Activated naive CD4-positive, alpha-beta T cell (primary cell): Measurements from ENCODE around the gene CYP19A1.

ENCODE experiments used
- DNase-seq, 4 experiments: peaks; one replicate each; lab custom pipeline; 2025; lab: John Stamatoyannopoulos, UW

CYP19A1 gene

GRCh38 chr15:51183076-51183475 is 155.3 kb downstream of the CYP19A1 start:
- DNase-seq, result no peak

GRCh38 chr15:51181905-51182304 is 156.5 kb downstream of the CYP19A1 start:
- DNase-seq, result no peak

DNA sequence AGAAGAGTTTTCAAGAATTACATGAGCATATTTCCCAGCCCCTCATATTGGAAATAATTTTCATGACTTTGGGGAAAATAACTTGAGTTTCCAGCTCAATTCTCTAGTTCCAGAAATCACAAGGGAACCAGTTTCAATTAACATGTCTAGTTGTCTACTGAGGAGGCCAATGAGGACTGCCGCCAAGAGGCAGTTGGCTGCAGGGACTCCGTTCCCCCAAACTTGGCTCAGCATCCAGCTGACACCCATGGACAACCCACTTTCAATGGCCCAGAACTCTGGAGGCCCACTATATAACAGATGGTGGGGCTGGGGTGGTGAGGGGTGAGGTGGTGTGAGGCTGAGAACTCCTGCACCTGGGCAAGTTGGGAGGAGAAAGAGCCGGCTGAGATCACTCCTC is 157.2 kb downstream of the CYP19A1 start:
- DNase-seq, result no peak

GRCh38 chr15:51180534-51180933 is 157.9 kb downstream of the CYP19A1 start:
- no peak for DNase-seq

DNA sequence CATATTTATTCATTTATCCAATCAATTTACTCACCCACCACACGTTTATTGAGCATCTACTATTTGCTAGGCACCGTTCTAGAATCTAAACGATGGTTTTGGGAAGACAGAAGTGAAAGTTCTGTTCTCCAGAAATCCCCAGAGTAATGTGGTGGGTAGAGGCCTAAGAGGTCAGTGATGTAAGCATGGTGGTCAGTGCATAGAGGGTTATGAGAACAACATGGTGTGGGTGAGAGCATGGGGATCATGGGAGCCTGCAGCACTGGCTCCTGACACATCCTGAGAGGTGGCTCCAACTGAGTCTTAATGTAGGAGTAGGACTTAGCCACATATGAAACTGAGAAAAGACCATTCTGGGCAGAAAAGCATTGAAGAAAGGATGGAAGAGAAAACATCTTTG is 158.4 kb downstream of the CYP19A1 start:
- no peak for DNase-seq

- no peak for DNase-seq
Observed at GRCh38 chr15:51172193-51172592, 166.2 kb downstream of the CYP19A1 start.

- no peak for DNase-seq
Observed at GRCh38 chr15:51171634-51171932, 166.8 kb downstream of the CYP19A1 start.

DNA sequence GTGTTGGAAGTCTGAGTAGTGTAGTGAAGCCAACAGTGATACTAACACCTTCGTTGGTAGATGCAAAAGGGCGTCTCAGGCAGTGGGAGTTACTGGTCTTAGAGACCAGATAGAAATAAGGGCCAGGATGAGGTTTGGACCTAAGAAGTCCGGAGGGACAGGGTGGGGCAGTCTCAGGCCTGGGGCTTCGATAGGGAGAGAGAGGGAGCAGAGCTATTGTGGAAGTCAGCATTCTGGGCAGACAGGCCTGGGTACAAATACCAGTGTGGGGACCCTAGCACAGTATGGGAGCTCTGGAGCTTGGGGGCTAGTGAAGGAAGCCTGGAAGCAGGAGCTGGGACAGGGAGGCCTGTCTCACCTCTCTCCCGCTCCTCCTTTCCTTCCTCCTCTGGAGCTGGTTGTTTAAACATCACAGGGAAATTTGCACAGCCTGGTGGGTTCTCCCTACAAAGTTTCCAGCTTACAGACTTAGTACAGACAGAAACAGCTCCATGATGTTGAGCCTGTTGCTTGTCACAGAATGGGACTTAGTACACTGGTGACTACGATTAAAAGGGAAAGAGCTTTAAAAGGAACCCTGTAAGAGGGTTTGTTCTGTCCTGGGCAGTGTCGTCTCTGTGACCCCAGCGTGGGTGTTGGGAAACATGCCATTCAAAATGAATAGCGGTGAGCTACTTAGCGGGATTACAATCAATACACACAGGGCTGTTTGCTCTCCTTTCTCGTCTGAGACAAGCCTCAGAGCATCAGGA is 167.3 kb downstream of the CYP19A1 start:
- DNase-seq, result no peak

- no peak for DNase-seq
Observed at GRCh38 chr15:51168700-51169099, 169.7 kb downstream of the CYP19A1 start.

DNA sequence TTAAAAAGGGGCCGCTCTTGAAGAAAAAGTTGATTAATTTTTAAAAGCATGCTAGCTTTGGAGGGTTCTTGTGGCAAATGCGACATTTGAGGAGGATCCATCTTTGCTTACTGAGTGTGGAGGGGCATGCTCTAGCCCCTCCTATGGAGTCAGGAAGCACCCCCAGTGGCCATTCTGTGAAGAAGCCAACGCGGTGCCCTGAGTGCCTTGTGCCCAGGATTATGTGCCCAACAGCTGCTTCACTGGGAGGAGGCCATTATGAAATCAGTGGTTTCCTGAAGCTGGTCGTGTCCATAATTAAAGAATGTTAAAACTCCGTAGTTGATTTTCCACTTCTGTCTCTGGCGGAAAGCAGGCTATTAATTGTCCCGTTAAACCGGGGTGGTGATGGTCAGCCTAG is 174.6 kb downstream of the CYP19A1 start:
- no peak for DNase-seq

GRCh38 chr15:51162865-51163762 is 175.3 kb downstream of the CYP19A1 start:
- peak; percentile 2 to 20 (median 8) for DNase-seq

DNA sequence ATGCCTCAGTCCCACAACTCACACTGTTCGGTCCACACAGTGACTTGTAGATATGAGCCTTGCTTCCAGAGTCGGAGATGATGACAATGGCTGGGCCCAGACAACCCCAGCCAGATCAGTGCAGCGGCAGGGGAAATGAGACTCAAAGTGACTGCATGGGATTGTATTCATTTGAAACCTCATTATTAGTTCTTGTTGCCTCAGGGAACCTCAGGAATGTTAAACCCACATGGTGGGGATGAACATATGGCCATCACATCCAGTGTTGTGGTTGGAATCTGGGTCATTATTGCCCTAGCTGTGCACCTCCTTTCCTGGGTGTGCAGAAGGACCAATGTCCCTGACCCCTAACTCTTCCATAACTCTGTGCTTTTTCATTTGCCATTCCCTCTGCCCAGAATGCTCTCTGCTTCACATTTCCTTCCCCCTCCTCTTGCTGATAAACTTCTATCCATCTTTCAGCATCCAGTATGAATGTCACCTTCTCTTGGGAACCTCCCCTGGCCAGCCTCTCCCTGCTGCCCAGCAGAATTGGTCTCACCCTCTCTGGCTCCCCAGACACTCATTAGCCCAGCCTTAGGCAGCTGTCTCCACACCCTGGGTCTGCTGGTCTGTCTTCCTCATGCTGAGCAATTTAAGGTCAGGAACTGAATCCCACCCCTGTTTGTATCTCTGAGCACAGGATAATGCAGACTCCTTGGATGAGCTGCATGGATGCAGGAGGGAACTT is 176.7 kb downstream of the CYP19A1 start:
- no peak for DNase-seq

DNA sequence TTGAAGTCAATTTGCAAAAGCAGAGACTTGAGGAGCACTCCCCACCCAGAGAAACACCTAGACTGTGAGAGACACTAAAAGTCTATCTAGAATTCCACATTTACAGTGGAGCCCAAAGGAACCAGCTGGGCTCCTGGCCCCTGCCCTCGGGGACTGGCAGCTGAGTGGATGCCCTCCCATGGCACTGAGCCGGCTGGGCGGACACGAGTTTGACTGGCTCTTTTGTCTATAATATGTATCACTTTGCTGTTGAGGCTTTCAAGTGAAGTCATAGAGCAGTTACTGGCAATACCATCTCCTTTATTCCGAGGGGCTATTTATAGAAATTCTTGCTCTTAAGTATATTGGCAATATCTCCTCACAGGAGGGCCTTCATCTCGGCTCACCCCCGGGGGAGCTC is 177.9 kb downstream of the CYP19A1 start:
- no peak for DNase-seq
